Gastrocnemius medialis (tissue), 4 donors: ENCODE results near the gene CYTH1. TPM values are rescaled to one million over a fixed set of nuclear protein-coding genes. Genes with fewer than 3 reads are reported as not detected.

Experiments used
- ATAC-seq, 2 donors: fragments of 150-250 bp; one replicate each; pipeline ENCODE4 v1.9.1; 2016
- DNase-seq, 2 donors: peaks; one replicate each; pipeline ENCODE4 v3.0.0-alpha.2; 2019
- H3K27ac ChIP-seq, 4 donors: fragments of 200-600 bp; sonication (generic); 1 replicate in 1 of 4; 2 replicates in 3 of 4; pipeline ENCODE4 v1.5.1; 2016 to 2018; ENCODE audit warnings: mild to moderate bottlenecking in 2 of 4, moderate library complexity in 1 of 4
- H3K27me3 ChIP-seq, 3 donors: fragments of 200-600 bp; sonication (generic) in 2 of 3; 1 replicate in 1 of 3; 2 replicates in 2 of 3; pipeline versions ENCODE4 v1.5.1 to v1.6.0; 2016 to 2019; ENCODE audit warnings: mild to moderate bottlenecking in 1 of 3, moderate library complexity in 1 of 3
- H3K36me3 ChIP-seq, 2 donors: fragments of 200-600 bp; sonication (generic) in 1 of 2; one replicate each; pipeline ENCODE4 v1.5.1; 2017 to 2018
- H3K4me1 ChIP-seq, 2 donors: fragments of 200-600 bp; sonication (generic) in 1 of 2; one replicate each; pipeline ENCODE4 v1.5.1; 2016 to 2017; ENCODE audit warnings: mild to moderate bottlenecking in 2 of 2
- H3K4me3 ChIP-seq, 4 donors: fragments of 200-600 bp; sonication (generic) in 3 of 4; 1 replicate in 1 of 4; 2 replicates in 3 of 4; pipeline ENCODE4 v1.5.1; 2016 to 2019; ENCODE audit warnings: mild to moderate bottlenecking in 2 of 4
- H3K9me3 ChIP-seq, 3 donors: fragments of 200-600 bp; sonication (generic) in 2 of 3; 1 replicate in 1 of 3; 2 replicates in 2 of 3; pipeline ENCODE4 v1.5.1; 2016 to 2019
- POLR2A ChIP-seq, 2 donors: fragments of 450-650 bp; IDR thresholded peaks; one replicate each; pipeline ENCODE4 v1.6.1; 2017; ENCODE audit warnings: antibody characterized with exemption in 2 of 2, mild to moderate bottlenecking in 2 of 2, moderate library complexity in 2 of 2
- in situ Hi-C, 4 donors: fragments of 200-750 bp; cut with MboI; loops; one replicate each; pipeline versions ENCODE4 v1.15.0 to v1.8.0; 2017; ENCODE audit warnings: low sequenced_read_pairs in 4 of 4
- intact Hi-C: fragments of 100-400 bp; cut with DNase I; formaldehyde crosslinking; loops from one replicate; pipeline ENCODE4 v1.15.1; 2023; ENCODE audit warnings: low total_unique reads
- total RNA-seq, 4 donors: library from RNA; depleted of rRNA; stranded (reverse); fragments of >200 nt; gene quantifications; one replicate each; pipeline versions ENCODE4 v1.1.0 to v1.2.3, GENCODE V29; 2016
- TF ChIP-seq, protein P1 (sequence below), 5 experiments: fragments of 450-650 bp in 3 of 5; fragments of 200-600 bp in 2 of 5; sonication (generic) in 2 of 5; IDR thresholded peaks in 4 of 5; conservative IDR thresholded peaks in 1 of 5; 1 replicate in 4 of 5; 2 replicates in 1 of 5; pipeline ENCODE4 v1.5.1; 2016 to 2019; ENCODE audit warnings: antibody characterized with exemption in 5 of 5, mild to moderate bottlenecking in 3 of 5, moderate library complexity in 3 of 5

CYTH1 gene
- total RNA-seq, 4 donors from 2014 or later = 24.7 to 43.7 (median 32.4) TPM

DNA sequence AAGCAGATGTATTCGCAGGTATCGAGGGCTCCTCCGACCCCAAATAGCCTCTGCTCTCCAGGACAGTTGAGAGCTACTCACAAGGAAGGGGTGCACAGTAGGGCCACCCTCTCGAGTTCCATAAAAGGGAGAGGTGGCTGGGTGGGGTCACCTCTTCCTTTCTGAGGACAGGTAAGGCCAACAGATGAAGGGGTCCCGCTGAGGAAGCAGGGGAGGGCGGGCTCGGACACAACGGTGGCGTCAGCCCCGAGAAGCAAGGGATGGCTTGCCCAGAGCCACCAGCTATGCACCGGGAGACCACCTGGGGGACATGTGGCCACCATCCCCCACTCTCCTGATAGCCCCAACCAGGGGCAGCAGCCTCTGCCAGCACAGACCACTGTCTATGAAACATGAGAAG lies 15.1 kb upstream of the CYTH1 start:
- Histone ChIP-seq H3K4me3 (no peak overlapping the region), H3K9me3 (no peaks in the 10 kb centered on the region), H3K4me1 (peaks cover 41 to 42% of the 10 kb centered on the region in 2 donors), H3K36me3 (peaks cover 0 to 29% of the 10 kb centered on the region in 2 donors), H3K27me3 (no peaks in the 10 kb centered on the region), H3K27ac (peak overlapping the region in 2 of 4 donors; percentile 72 to 86)
- no peak for DNase-seq
- in situ Hi-C loops = no loop called here
- intact Hi-C loops = loop anchor here (2.0 to 5.0 kb wide), 3 partner anchors 40 to 122 kb away; no protein-coding TSS in a partner anchor
- TF ChIP-seq, protein P1, sequence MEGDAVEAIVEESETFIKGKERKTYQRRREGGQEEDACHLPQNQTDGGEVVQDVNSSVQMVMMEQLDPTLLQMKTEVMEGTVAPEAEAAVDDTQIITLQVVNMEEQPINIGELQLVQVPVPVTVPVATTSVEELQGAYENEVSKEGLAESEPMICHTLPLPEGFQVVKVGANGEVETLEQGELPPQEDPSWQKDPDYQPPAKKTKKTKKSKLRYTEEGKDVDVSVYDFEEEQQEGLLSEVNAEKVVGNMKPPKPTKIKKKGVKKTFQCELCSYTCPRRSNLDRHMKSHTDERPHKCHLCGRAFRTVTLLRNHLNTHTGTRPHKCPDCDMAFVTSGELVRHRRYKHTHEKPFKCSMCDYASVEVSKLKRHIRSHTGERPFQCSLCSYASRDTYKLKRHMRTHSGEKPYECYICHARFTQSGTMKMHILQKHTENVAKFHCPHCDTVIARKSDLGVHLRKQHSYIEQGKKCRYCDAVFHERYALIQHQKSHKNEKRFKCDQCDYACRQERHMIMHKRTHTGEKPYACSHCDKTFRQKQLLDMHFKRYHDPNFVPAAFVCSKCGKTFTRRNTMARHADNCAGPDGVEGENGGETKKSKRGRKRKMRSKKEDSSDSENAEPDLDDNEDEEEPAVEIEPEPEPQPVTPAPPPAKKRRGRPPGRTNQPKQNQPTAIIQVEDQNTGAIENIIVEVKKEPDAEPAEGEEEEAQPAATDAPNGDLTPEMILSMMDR (IDR thresholded peaks at IDR 0.05 in 4 of 5, conservative IDR thresholded peaks at IDR 0.05 in 1 of 5) = no peak
- no peak for TF ChIP-seq POLR2A (IDR thresholded peaks at IDR 0.05)
- no peak for ATAC-seq

DNA sequence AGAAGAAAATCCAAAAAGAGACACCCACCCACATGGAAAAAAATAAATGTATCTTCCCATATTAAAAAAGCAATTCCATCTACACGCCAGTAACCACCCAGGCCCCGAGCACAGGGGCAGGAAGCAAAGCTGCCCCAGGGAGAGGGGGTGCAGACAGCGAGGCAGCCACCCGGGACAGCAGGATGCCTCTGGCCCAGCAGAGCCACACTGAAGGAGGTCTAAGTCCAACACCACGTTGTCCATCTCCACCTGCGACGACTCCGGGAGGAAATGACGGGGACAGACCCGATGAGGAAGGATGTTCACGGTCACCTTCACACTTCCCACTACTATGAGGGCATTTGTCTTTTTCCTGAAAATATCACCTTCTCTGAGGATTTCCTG lies 14.4 kb upstream of the CYTH1 start:
- in situ Hi-C loops = no loop called here

DNA sequence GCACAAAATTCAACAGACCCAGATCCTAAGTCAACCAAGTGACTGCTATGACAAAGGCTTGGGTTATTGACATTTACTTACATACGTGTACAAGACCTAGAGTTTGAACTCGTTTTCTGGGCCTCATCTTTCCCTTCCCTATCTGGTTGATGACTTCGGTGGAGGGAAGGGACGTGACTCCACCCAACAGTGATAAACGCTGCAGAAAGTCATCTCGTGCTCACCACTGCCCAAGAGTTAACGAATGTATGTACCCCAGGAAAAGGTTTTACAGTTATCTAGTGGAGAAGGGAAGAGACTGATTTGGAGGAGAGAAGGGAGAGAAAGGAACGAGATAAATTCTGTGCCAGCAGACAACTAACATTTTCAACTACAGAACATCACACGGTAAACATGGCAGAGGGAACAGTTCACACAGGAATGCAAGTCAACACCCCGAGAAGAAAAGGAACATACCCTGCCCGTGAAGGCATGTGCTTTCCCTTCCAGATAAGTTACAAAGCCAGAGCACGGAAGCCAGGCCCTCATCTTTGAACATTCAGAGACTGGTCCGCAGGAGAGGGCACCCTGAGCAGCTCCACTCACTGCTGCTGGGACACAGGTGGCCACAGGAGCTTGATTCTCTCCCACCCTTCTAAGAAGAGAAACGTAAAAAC lies 13.9 kb upstream of the CYTH1 start:
- Histone ChIP-seq H3K27ac (peak overlapping the region; percentile 62 to 86 (median 72)), H3K4me1 (peaks cover 50 to 55% of the 10 kb centered on the region in 2 donors), H3K4me3 (no peak overlapping the region), H3K9me3 (no peaks in the 10 kb centered on the region), H3K27me3 (no peaks in the 10 kb centered on the region), H3K36me3 (peaks cover 0 to 28% of the 10 kb centered on the region in 2 donors)
- ATAC-seq (peak; percentile 26 to 77), DNase-seq (peak; percentile 45 to 53)
- TF ChIP-seq POLR2A (IDR thresholded peaks at IDR 0.05) = no peak
- TF ChIP-seq, protein P1 (IDR thresholded peaks at IDR 0.05 in 4 of 5, conservative IDR thresholded peaks at IDR 0.05 in 1 of 5) = no peak
- intact Hi-C loops (loop anchor here (2.0 to 5.0 kb wide), 3 partner anchors 41 to 121 kb away; no protein-coding TSS in a partner anchor), in situ Hi-C loops (no loop called here)

More for the DNA sequence above, 14.4 kb upstream of the CYTH1 start:
- DNase-seq = no peak
- Histone ChIP-seq H3K9me3 (no peaks in the 10 kb centered on the region), H3K4me1 (peaks cover 46 to 49% of the 10 kb centered on the region in 2 donors), H3K4me3 (no peak overlapping the region), H3K36me3 (peaks cover 0 to 28% of the 10 kb centered on the region in 2 donors), H3K27ac (peak overlapping the region; percentile 62 to 86 (median 72)), H3K27me3 (no peaks in the 10 kb centered on the region)
- ATAC-seq = no peak
- TF ChIP-seq POLR2A (IDR thresholded peaks at IDR 0.05) = no peak
- intact Hi-C loops = loop anchor here (2.0 to 5.0 kb wide), 3 partner anchors 41 to 122 kb away; no protein-coding TSS in a partner anchor

DNA sequence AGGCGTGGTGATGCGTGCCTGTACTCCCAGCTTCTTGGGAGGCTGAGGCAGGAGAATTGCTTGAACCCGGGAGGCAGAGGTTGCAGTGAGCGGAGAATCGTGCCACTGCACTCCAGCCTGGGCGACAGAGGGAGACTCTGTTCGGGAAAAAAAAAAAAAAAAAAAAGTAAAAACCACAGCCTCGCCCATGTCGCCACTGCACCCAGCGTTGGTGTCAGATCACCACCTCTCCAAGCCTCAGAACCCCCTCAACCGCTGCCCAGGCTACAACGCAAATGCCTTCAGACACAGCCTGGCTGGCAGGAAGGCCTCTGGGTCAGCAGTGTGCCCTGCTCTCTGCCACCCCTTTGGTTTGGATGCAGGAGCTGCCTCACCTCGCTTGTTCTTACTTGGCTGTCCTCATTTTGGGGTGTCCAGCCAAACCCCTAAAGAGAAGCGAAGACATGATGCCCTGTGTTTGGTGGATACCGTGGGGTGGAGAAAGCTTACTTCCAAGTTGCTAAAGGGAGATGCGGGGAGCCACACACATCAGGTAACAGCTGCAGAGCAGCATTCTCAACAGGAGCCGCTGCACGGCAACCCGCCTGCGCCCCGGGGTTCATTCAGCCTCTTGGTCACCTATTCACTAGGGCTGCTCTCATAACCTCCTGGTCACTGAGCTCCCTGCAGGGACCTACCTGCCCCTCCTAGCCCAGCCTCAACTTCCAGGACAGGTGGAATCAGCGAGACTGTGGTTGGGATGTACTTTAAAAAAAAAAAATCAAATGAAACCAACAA lies 13.0 kb upstream of the CYTH1 start:
- Histone ChIP-seq H3K4me3 (no peak overlapping the region), H3K36me3 (peaks cover 0 to 28% of the 10 kb centered on the region in 2 donors), H3K27me3 (no peaks in the 10 kb centered on the region), H3K27ac (peak overlapping the region; percentile 62 to 86 (median 72)), H3K9me3 (no peaks in the 10 kb centered on the region), H3K4me1 (peaks cover 58 to 63% of the 10 kb centered on the region in 2 donors)
- in situ Hi-C loops (no loop called here), intact Hi-C loops (loop anchor here (5.0 kb wide), 2 partner anchors 42 to 78 kb away; no protein-coding TSS in a partner anchor)
- ATAC-seq (no peak), DNase-seq (no peak)
- no peak for TF ChIP-seq POLR2A (IDR thresholded peaks at IDR 0.05)
- TF ChIP-seq, protein P1 (IDR thresholded peaks at IDR 0.05 in 4 of 5, conservative IDR thresholded peaks at IDR 0.05 in 1 of 5) = no peak

DNA sequence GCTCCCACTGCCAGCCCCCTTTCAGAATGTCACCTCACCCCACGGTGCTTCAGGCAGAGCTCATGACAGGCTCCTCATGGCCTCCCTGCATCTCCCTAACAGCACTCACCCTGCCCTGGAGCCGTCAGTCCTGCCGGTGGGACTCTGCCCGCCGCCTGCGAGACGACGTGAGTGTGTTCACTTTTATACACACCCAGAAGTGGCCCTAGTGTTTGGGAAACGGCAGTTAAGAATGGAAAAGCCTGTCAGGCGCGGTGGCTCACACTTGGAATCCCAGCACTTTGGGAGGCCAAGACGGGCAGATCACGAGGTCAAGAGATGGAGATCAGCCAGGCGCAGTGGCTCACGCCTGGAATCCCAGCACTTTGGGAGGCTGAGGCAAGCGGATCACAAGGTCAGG lies 12.3 kb upstream of the CYTH1 start:
- ATAC-seq (peak in 1 of 2 donors; percentile 11), DNase-seq (peak in 1 of 2 donors; percentile 52)
- H3K4me3 ChIP-seq = no peak overlapping the region
- H3K9me3 ChIP-seq = no peaks in the 10 kb centered on the region
- peaks cover 0 to 28% of the 10 kb centered on the region in 2 donors for H3K36me3 ChIP-seq
- no peak for TF ChIP-seq POLR2A (IDR thresholded peaks at IDR 0.05)
- TF ChIP-seq, protein P1 (IDR thresholded peaks at IDR 0.05 in 4 of 5, conservative IDR thresholded peaks at IDR 0.05 in 1 of 5) = no peak
- peaks cover 65 to 69% of the 10 kb centered on the region in 2 donors for H3K4me1 ChIP-seq
- H3K27me3 ChIP-seq = no peaks in the 10 kb centered on the region
- intact Hi-C loops (no loop called here), in situ Hi-C loops (no loop called here)
- peak overlapping the region; percentile 62 to 86 (median 72) for H3K27ac ChIP-seq
